GM19397 (cell line): ENCODE data around the gene PTRH1.

ENCODE experiments used
- ATAC-seq: cut with Tn5 transposase; IDR thresholded peaks from one replicate; pipeline ENCODE4 v1.9.1; 2021; ENCODE audit warnings: mild to moderate bottlenecking, moderate library complexity; ENCODE audit not compliant: unreplicated experiment

Gene PTRH1

DNA sequence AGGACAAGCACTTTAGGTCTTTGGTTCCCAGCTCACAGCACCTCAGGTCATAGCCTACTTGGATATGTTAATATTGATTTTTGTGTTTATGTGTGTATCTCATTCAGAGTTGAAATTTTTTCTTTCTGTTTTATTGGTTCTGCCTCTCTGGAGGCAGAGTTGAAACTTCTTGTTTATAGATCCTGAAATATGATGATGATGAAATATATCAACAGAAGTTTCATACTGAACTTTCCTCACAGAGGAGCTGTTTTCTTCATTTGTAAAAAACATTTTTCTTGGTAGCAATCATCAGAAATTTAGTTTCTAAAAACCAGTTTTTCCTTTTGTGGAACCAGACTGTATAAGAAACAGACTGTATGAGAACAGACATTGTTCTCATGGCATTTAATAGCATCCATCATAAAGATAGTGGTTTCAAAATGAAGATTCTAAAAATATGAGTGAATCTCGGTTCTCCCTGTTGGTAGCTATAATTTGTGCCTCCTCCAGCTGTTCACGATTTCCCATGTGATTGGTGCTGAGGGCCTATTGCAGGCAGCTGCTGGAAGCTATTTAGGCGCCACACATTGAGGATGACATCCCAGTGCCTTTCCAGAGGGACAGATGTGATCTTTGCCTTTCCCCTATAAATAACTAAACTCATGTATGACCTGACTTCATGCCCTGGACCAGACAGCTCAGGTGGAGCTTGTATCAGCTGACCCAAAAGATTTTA, 48.2 kb downstream of the PTRH1 start:
- ATAC-seq = no peak

DNA sequence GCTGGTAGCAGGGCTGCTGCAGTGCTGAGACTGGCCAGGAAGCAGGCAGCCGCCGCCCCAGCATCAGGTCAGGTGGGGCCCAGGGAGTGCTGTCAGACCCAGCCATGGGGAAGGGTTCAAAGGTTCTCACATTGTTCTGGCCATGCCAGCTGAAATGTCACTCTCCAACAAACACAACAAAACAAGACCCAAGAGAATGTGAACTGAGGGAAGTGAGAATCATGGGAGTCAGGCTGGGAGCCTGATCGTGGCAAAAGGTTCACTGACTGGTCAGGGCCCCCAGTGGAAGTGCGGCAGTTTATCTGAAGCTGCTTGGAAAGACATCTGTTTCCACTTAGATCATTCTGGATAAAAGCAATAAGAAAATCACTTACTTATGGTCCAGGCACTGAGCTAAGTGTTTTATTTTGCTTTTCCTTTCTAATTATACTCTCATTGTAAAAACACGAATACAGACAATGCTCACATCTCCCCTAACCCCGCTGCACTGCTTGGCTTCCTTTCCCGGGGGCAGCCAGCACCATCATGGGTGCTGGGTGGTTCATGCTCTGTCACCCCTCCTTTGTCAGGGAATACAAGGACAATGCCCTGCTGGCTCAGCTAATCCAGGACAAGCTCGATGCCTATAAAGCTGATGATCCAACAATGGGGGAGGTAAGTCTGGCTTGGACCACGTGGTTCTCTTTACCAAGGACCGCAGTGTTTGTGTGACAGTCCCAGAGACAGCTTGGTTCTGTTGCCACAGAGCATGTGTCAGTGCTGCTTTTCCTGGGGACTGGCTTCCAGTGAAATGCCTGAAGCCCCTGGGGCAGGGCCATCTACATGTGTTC, 50.6 kb downstream of the PTRH1 start:
- ATAC-seq = no peak

DNA sequence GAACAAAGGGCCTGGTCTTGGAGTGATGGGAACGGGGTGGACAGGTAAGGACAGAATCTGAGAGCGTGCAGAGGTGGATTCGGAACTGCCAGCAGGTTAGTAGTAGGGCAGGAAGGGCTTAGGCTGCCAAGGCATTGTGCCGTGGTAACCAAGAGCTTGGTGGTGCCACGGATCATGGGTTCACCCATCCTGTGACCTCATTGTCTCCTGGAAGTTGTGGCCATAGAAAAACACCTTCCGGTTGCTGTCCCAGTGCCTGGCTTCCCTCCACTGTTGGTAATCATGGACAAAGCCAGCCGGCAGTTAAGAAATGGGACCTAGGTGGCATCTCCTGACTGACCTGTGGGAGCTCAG, 51.2 kb downstream of the PTRH1 start:
- ATAC-seq = no peak
